ENCODE results near the gene CLEC4M. TPM values are rescaled to one million over a fixed set of nuclear protein-coding genes. Genes with fewer than 3 reads are reported as not detected.

CLEC4M gene
- total and polyA plus RNA-seq, 3 donors from 2014 or later = 9.4 to 14.9 (median 14.5) TPM

GRCh38 chr19:7739211-7739755 lies 23.8 kb upstream of the CLEC4M start:
- Histone ChIP-seq H3K27ac (no peak overlapping the region), H3K36me3 (ENCODE audit: low read depth, missing control alignments) (no peaks in the 10 kb centered on the region), H3K4me3 (no peak overlapping the region), H3K27me3 (no peaks in the 10 kb centered on the region), H3K9me3 (no peaks in the 10 kb centered on the region), H3K4me1 (no peaks in the 10 kb centered on the region)
- no peak for DNase-seq
- intact Hi-C loops (cut with DNase I; ENCODE audit: low total_unique reads) = no loop called here
- TF ChIP-seq POLR2A (IDR thresholded peaks at IDR 0.05) (no peak), CTCF (IDR thresholded peaks at IDR 0.05) (no peak)
- WGBS, 2 donors = 13 to 37% methylated on average over 2 of the region's 2 CpGs

- Histone ChIP-seq H3K4me3 (peak overlapping the region in 1 of 2 donors; percentile 38), H3K36me3 (ENCODE audit: low read depth, missing control alignments) (no peaks in the 10 kb centered on the region), H3K9me3 (no peaks in the 10 kb centered on the region), H3K4me1 (no peaks in the 10 kb centered on the region), H3K27me3 (no peaks in the 10 kb centered on the region), H3K27ac (no peak overlapping the region)
- WGBS, 2 donors = 49 to 71% methylated on average over 19 of the region's 19 CpGs
- intact Hi-C loops (cut with DNase I; ENCODE audit: low total_unique reads) = no loop called here
- peak; percentile 41 for DNase-seq
- TF ChIP-seq POLR2A (IDR thresholded peaks at IDR 0.05) (no peak), CTCF (IDR thresholded peaks at IDR 0.05) (no peak)
Observed at GRCh38 chr19:7739801-7740681, 23.0 kb upstream of the CLEC4M start.

- WGBS, 2 donors = 47 to 60% methylated on average over 6 of the region's 6 CpGs
- intact Hi-C loops (cut with DNase I; ENCODE audit: low total_unique reads) = no loop called here
Observed at GRCh38 chr19:7740682-7741054, 22.4 kb upstream of the CLEC4M start.

GRCh38 chr19:7742575-7742974 lies 20.5 kb upstream of the CLEC4M start:
- TF ChIP-seq CTCF (IDR thresholded peaks at IDR 0.05) (no peak), POLR2A (IDR thresholded peaks at IDR 0.05) (no peak)
- Histone ChIP-seq H3K27ac (no peak overlapping the region), H3K27me3 (no peaks in the 10 kb centered on the region), H3K4me1 (peaks cover 3% of the 10 kb centered on the region), H3K9me3 (no peaks in the 10 kb centered on the region), H3K4me3 (no peak overlapping the region), H3K36me3 (ENCODE audit: low read depth, missing control alignments) (no peaks in the 10 kb centered on the region)
- DNase-seq = no peak
- 88 to 94% methylated on average over 2 of the region's 2 CpGs for WGBS, 2 donors
- intact Hi-C loops (cut with DNase I; ENCODE audit: low total_unique reads) = no loop called here

More at GRCh38 chr19:7740682-7741054, 22.4 kb upstream of the CLEC4M start:
- Histone ChIP-seq H3K27ac (no peak overlapping the region), H3K36me3 (ENCODE audit: low read depth, missing control alignments) (no peaks in the 10 kb centered on the region), H3K4me3 (peak overlapping the region in 1 of 2 donors; percentile 38), H3K4me1 (peaks cover under 1% of the 10 kb centered on the region), H3K27me3 (no peaks in the 10 kb centered on the region), H3K9me3 (no peaks in the 10 kb centered on the region)
- TF ChIP-seq POLR2A (IDR thresholded peaks at IDR 0.05) (no peak), CTCF (IDR thresholded peaks at IDR 0.05) (no peak)
- no peak for DNase-seq

All from testis (tissue), 3 donors.